Upper lobe of left lung (tissue), 4 donors: ENCODE results near the gene C1QTNF6.

Experiments
- EP300 ChIP-seq, 4 donors: sonication (generic); formaldehyde crosslinking; IDR thresholded peaks; one replicate each; pipeline ENCODE4 v1.5.1; 2017; ENCODE audit warnings: antibody characterized with exemption in 4 of 4, control low read depth in 2 of 4
- POLR2A ChIP-seq, 4 donors: fragments of 450-650 bp; IDR thresholded peaks; one replicate each; pipeline ENCODE4 v1.5.1; 2016 to 2017; ENCODE audit warnings: antibody characterized with exemption in 4 of 4, mild to moderate bottlenecking in 2 of 4
- POLR2AphosphoS5 ChIP-seq, 2 donors: sonication (generic); formaldehyde crosslinking; IDR thresholded peaks; one replicate each; pipeline ENCODE4 v1.5.1; 2017; ENCODE audit warnings: antibody characterized with exemption in 2 of 2
- TF ChIP-seq, protein P1 (sequence below), 6 experiments: fragments of 450-650 bp in 4 of 6; fragments of 200-600 bp in 2 of 6; sonication (generic) in 2 of 6; IDR thresholded peaks; one replicate each; pipeline ENCODE4 v1.5.1; 2016 to 2019; ENCODE audit warnings: antibody characterized with exemption in 6 of 6

GRCh38 chr22:37138849-37139561 lies 49.0 kb downstream of the C1QTNF6 start:
- TF ChIP-seq POLR2AphosphoS5 (IDR thresholded peaks at IDR 0.05) (no peak), POLR2A (IDR thresholded peaks at IDR 0.05) (no peak), EP300 (IDR thresholded peaks at IDR 0.05) (no peak)
- TF ChIP-seq, protein P1, sequence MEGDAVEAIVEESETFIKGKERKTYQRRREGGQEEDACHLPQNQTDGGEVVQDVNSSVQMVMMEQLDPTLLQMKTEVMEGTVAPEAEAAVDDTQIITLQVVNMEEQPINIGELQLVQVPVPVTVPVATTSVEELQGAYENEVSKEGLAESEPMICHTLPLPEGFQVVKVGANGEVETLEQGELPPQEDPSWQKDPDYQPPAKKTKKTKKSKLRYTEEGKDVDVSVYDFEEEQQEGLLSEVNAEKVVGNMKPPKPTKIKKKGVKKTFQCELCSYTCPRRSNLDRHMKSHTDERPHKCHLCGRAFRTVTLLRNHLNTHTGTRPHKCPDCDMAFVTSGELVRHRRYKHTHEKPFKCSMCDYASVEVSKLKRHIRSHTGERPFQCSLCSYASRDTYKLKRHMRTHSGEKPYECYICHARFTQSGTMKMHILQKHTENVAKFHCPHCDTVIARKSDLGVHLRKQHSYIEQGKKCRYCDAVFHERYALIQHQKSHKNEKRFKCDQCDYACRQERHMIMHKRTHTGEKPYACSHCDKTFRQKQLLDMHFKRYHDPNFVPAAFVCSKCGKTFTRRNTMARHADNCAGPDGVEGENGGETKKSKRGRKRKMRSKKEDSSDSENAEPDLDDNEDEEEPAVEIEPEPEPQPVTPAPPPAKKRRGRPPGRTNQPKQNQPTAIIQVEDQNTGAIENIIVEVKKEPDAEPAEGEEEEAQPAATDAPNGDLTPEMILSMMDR (IDR thresholded peaks at IDR 0.05), result no peak
